Sigmoid colon (tissue), 7 donors: ENCODE results near the gene TIGAR. TPM values are rescaled to one million over a fixed set of nuclear protein-coding genes. Genes with fewer than 3 reads are reported as not detected.
A peak's percentile ranks its signal among the peaks of the same experiment; 100 is the strongest.

Source experiments
- DNase-seq: peaks from one replicate; pipeline ENCODE4 v3.0.0-alpha.2; 2019
- H3K27ac ChIP-seq, 4 donors: fragments of 200-600 bp; sonication (generic); one replicate each; pipeline ENCODE4 v1.5.1; 2016 to 2019; ENCODE audit warnings: mild to moderate bottlenecking in 1 of 4
- H3K27me3 ChIP-seq, 3 donors: fragments of 200-600 bp; sonication (generic); one replicate each; pipeline ENCODE4 v1.5.1; 2019; ENCODE audit warnings: mild to moderate bottlenecking in 1 of 3
- H3K36me3 ChIP-seq, 4 donors: fragments of 200-600 bp; sonication (generic); one replicate each; pipeline ENCODE4 v1.5.1; 2016 to 2019
- H3K4me1 ChIP-seq, 4 donors: fragments of 200-600 bp; sonication (generic); one replicate each; pipeline ENCODE4 v1.5.1; 2017 to 2019
- H3K4me3 ChIP-seq, 4 donors: fragments of 200-600 bp; sonication (generic); one replicate each; pipeline ENCODE4 v1.5.1; 2017 to 2019; ENCODE audit warnings: mild to moderate bottlenecking in 2 of 4, moderate library complexity in 1 of 4
- H3K9me3 ChIP-seq, 4 donors: fragments of 200-600 bp in 3 of 4; sonication (generic) in 3 of 4; one replicate each; pipeline versions ENCODE4 v1.5.1 to v1.6.1; 2013 to 2019
- EP300 ChIP-seq, 4 donors: sonication (generic); formaldehyde crosslinking; IDR thresholded peaks; one replicate each; pipeline ENCODE4 v1.6.1; 2017; ENCODE audit warnings: antibody characterized with exemption in 4 of 4
- POLR2A ChIP-seq, 2 donors: fragments of 450-650 bp; IDR thresholded peaks; one replicate each; pipeline ENCODE4 v1.6.1; 2016; ENCODE audit warnings: antibody characterized with exemption in 2 of 2, mild to moderate bottlenecking in 2 of 2, moderate library complexity in 2 of 2
- POLR2AphosphoS5 ChIP-seq, 4 donors: sonication (generic); formaldehyde crosslinking; IDR thresholded peaks; one replicate each; pipeline ENCODE4 v1.6.1; 2017; ENCODE audit warnings: antibody characterized with exemption in 4 of 4
- WGBS, 2 donors: extraction: QIAGEN DNeasy Blood & Tissue Kit; methylation state at CpG; one replicate each; pipeline ENCODE4 v1.1.7; 2013; 5-methylcytosine and 5-hydroxymethylcytosine counted together
- intact Hi-C: fragments of 100-400 bp; cut with DNase I; formaldehyde crosslinking; loops from one replicate; pipeline ENCODE4 v1.15.1; 2023
- polyA plus RNA-seq, 3 donors: library from polyadenylated mRNA; stranded (reverse); fragments of 200-250 nt; gene quantifications; one replicate each; pipeline ENCODE4 v1.2.3, GENCODE V29; 2013
- total RNA-seq, 4 donors: library from RNA; depleted of rRNA; stranded (reverse); fragments of >200 nt; gene quantifications; one replicate each; pipeline ENCODE4 v1.1.0, GENCODE V29; 2016
- TF ChIP-seq, protein P1 (sequence below), 4 experiments: fragments of 450-650 bp in 3 of 4; fragments of 200-600 bp in 1 of 4; IDR thresholded peaks; one replicate each; pipeline ENCODE4 v1.5.1; 2016 to 2019; ENCODE audit warnings: antibody characterized with exemption in 4 of 4, mild to moderate bottlenecking in 3 of 4, moderate library complexity in 2 of 4
- donor health status: healthy with polysubstance abuse.
- donor health status: Bipolar disorder and iron deficiency.
- donor health status: healthy.

The TIGAR gene
- total and polyA plus RNA-seq, 7 donors, result 4.4 to 14.6 (median 6.0) TPM

DNA sequence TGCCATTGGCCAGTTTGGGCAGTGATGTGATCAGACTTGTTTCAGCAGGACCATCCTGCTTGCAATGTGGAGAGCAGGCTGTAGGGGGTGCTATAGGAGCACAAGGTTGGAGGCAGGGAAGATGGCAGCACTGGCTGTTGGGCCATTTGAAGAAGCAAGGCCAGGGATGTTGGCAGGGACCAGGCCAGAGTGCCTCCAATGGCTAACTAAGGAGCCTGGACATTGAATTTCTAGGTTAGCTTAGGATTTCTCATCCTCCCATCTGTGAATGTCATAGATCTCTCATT, 35.0 kb downstream of the TIGAR start:
- intact Hi-C loops, result no loop called here
- no peak overlapping the region for H3K4me3 ChIP-seq
- H3K27ac ChIP-seq, result no peak overlapping the region
- no peaks in the 10 kb centered on the region for H3K4me1 ChIP-seq
- TF ChIP-seq, protein P1, sequence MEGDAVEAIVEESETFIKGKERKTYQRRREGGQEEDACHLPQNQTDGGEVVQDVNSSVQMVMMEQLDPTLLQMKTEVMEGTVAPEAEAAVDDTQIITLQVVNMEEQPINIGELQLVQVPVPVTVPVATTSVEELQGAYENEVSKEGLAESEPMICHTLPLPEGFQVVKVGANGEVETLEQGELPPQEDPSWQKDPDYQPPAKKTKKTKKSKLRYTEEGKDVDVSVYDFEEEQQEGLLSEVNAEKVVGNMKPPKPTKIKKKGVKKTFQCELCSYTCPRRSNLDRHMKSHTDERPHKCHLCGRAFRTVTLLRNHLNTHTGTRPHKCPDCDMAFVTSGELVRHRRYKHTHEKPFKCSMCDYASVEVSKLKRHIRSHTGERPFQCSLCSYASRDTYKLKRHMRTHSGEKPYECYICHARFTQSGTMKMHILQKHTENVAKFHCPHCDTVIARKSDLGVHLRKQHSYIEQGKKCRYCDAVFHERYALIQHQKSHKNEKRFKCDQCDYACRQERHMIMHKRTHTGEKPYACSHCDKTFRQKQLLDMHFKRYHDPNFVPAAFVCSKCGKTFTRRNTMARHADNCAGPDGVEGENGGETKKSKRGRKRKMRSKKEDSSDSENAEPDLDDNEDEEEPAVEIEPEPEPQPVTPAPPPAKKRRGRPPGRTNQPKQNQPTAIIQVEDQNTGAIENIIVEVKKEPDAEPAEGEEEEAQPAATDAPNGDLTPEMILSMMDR (IDR thresholded peaks at IDR 0.05), result peak in 2 of 4 experiments; percentile 9 to 41
- TF ChIP-seq POLR2A (IDR thresholded peaks at IDR 0.05), result no peak
- no peak for DNase-seq
- no peaks in the 10 kb centered on the region for H3K27me3 ChIP-seq
- H3K9me3 ChIP-seq, result no peaks in the 10 kb centered on the region
- H3K36me3 ChIP-seq, result peaks cover 0 to 26% (median 4%) of the 10 kb centered on the region in 4 donors

DNA sequence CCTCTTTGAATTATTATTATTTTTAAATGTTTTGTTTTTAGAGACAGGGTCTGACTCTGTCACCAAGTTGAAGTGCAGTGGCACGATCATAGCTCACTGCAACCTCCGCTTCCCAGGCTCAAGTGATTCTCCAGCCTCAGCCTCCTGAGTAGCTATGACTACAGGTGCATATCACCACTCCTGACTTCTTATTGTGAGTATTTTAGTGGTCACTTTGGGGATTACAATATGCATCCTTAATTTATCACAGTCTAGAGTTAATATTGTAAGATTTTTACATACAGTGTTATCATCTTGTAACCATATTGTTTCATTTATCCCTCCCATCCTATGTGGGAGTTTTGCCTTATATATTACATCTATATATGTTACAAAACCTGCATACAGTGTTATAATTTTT, 45.1 kb downstream of the TIGAR start:
- no peak for DNase-seq
- 86 to 92% methylated on average over 2 of the region's 2 CpGs for WGBS, 2 donors
- Histone ChIP-seq H3K27ac (no peak overlapping the region), H3K27me3 (no peaks in the 10 kb centered on the region), H3K36me3 (no peaks in the 10 kb centered on the region), H3K9me3 (no peaks in the 10 kb centered on the region), H3K4me3 (no peak overlapping the region), H3K4me1 (no peaks in the 10 kb centered on the region)
- intact Hi-C loops, result no loop called here
- TF ChIP-seq POLR2A (IDR thresholded peaks at IDR 0.05), result no peak
- TF ChIP-seq, protein P1 (IDR thresholded peaks at IDR 0.05), result no peak
- no peak for TF ChIP-seq EP300 (IDR thresholded peaks at IDR 0.05)
- TF ChIP-seq POLR2AphosphoS5 (IDR thresholded peaks at IDR 0.05), result no peak

- no peaks in the 10 kb centered on the region for H3K36me3 ChIP-seq
- TF ChIP-seq, protein P1 (IDR thresholded peaks at IDR 0.05), result no peak
- TF ChIP-seq POLR2A (IDR thresholded peaks at IDR 0.05) (no peak), POLR2AphosphoS5 (IDR thresholded peaks at IDR 0.05) (no peak), EP300 (IDR thresholded peaks at IDR 0.05) (no peak)
- intact Hi-C loops, result no loop called here
- 90 to 93% methylated on average over 4 of the region's 4 CpGs for WGBS, 2 donors
- H3K27ac ChIP-seq, result no peak overlapping the region
- no peaks in the 10 kb centered on the region for H3K27me3 ChIP-seq
- H3K4me1 ChIP-seq, result no peaks in the 10 kb centered on the region
- no peak overlapping the region for H3K4me3 ChIP-seq
- no peak for DNase-seq
- no peaks in the 10 kb centered on the region for H3K9me3 ChIP-seq
Measured at GRCh38 chr12:4369548-4369947, 48.5 kb downstream of the TIGAR start.

DNA sequence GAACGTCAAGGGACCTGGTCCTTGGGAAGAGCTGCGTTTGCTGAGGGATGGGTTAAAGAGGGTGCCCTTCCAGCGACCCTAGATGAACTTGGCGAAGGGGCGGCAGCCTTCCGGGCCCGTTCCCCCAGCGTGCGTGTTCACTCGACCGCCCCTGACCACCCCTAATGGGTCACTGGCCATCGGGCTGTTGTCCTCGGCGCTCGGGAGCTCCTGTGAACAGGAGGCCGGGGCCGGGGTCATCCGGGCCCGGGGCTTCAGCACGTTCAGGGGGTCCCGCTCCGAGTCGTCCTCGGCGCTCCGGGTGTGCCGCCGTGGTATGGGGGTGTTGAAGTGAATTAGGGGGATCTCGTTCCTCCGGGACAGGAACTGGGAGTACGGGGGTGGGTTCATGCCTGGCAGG, 49.3 kb downstream of the TIGAR start:
- no peak for TF ChIP-seq EP300 (IDR thresholded peaks at IDR 0.05)
- TF ChIP-seq POLR2A (IDR thresholded peaks at IDR 0.05), result no peak
- TF ChIP-seq, protein P1 (IDR thresholded peaks at IDR 0.05), result no peak
- no peak for TF ChIP-seq POLR2AphosphoS5 (IDR thresholded peaks at IDR 0.05)
- no peaks in the 10 kb centered on the region for H3K4me1 ChIP-seq
- H3K4me3 ChIP-seq, result no peak overlapping the region
- intact Hi-C loops, result no loop called here
- H3K27me3 ChIP-seq, result no peaks in the 10 kb centered on the region
- H3K9me3 ChIP-seq, result no peaks in the 10 kb centered on the region
- H3K27ac ChIP-seq, result no peak overlapping the region
- no peaks in the 10 kb centered on the region for H3K36me3 ChIP-seq
- DNase-seq, result no peak
- 95 to 96% methylated on average over 31 of the region's 31 CpGs for WGBS, 2 donors

GRCh38 chr12:4372653-4373052, 51.6 kb downstream of the TIGAR start:
- 92 to 93% methylated on average over 2 of the region's 2 CpGs for WGBS, 2 donors
- H3K36me3 ChIP-seq, result no peaks in the 10 kb centered on the region
- H3K4me1 ChIP-seq, result no peaks in the 10 kb centered on the region
- intact Hi-C loops, result no loop called here
- DNase-seq, result no peak
- no peaks in the 10 kb centered on the region for H3K27me3 ChIP-seq
- H3K27ac ChIP-seq, result no peak overlapping the region
- TF ChIP-seq, protein P1 (IDR thresholded peaks at IDR 0.05), result no peak
- TF ChIP-seq POLR2A (IDR thresholded peaks at IDR 0.05), result no peak
- TF ChIP-seq EP300 (IDR thresholded peaks at IDR 0.05), result no peak
- TF ChIP-seq POLR2AphosphoS5 (IDR thresholded peaks at IDR 0.05), result no peak
- H3K9me3 ChIP-seq, result no peaks in the 10 kb centered on the region
- H3K4me3 ChIP-seq, result no peak overlapping the region
